CD8-positive, alpha-beta memory T cell (primary cell): ENCODE measurements around the gene CLCN7. TPM values are rescaled to one million over a fixed set of nuclear protein-coding genes. Genes with fewer than 3 reads are reported as not detected.
A peak's percentile ranks its signal among the peaks of the same experiment; 100 is the strongest.

Experiments used
- CTCF ChIA-PET: fragments of 350-600 bp; sonication (Branson Sonifier 250); formaldehyde crosslinking; loops from one replicate; lab custom pipeline; 2021; ENCODE audit warnings: antibody characterized with exemption; lab: Charles Lee
- POLR2A ChIA-PET: fragments of 350-600 bp; sonication (Branson Sonifier 250); formaldehyde crosslinking; loops from one replicate; lab custom pipeline; 2021; ENCODE audit warnings: antibody characterized with exemption; lab: Charles Lee
- DNase-seq, 5 donors: peaks; one replicate each; pipeline versions ENCODE4 v3.0.0 to v3.0.0-alpha.2; 2020 to 2022; ENCODE audit warnings: mixed read lengths in 1 of 5
- H3K27ac ChIP-seq: one replicate; pipeline ENCODE4 v1.7.0; 2013; ENCODE audit warnings: low read depth, mild to moderate bottlenecking, low read length, moderate library complexity
- H3K27me3 ChIP-seq: 2 replicates; pipeline ENCODE4 v1.7.0; 2013; ENCODE audit warnings: low read length, mild to moderate bottlenecking; ENCODE audit not compliant: insufficient read depth, poor library complexity, severe bottlenecking
- H3K36me3 ChIP-seq: 2 replicates; pipeline ENCODE4 v1.7.0; 2013; ENCODE audit warnings: mild to moderate bottlenecking, low read length, moderate library complexity; ENCODE audit not compliant: insufficient read depth
- H3K4me1 ChIP-seq: 2 replicates; pipeline ENCODE4 v1.7.0; 2013; ENCODE audit warnings: mild to moderate bottlenecking, low read length, moderate library complexity; ENCODE audit not compliant: insufficient read depth
- H3K4me3 ChIP-seq: 2 replicates; pipeline ENCODE4 v1.7.0; 2013; ENCODE audit warnings: mild to moderate bottlenecking, low read length
- H3K9me3 ChIP-seq: 2 replicates; pipeline ENCODE4 v1.7.0; 2013; ENCODE audit warnings: mild to moderate bottlenecking, low read length
- H3K27ac Mint-ChIP-seq, 8 donors: one replicate each; pipeline ENCODE4 v1.8.0; 2020 to 2021; ENCODE audit warnings: mixed read lengths in 8 of 8, mild to moderate bottlenecking in 6 of 8, inconsistent platforms in 3 of 8, moderate library complexity in 3 of 8
- H3K27me3 Mint-ChIP-seq, 2 donors: one replicate each; pipeline ENCODE4 v1.8.0; 2020 to 2021; ENCODE audit warnings: mixed read lengths in 2 of 2, mild to moderate bottlenecking in 1 of 2, moderate library complexity in 1 of 2
- H3K36me3 Mint-ChIP-seq, 3 donors: one replicate each; pipeline ENCODE4 v1.8.0; 2020 to 2021; ENCODE audit warnings: mixed read lengths in 3 of 3, inconsistent platforms in 1 of 3, mild to moderate bottlenecking in 1 of 3
- H3K4me1 Mint-ChIP-seq, 3 donors: one replicate each; pipeline ENCODE4 v1.8.0; 2020 to 2021; ENCODE audit warnings: mixed read lengths in 3 of 3, inconsistent platforms in 1 of 3, mild to moderate bottlenecking in 1 of 3
- H3K4me3 Mint-ChIP-seq, 7 donors: one replicate each; pipeline ENCODE4 v1.8.0; 2020 to 2021; ENCODE audit warnings: mixed read lengths in 7 of 7, mild to moderate bottlenecking in 6 of 7, moderate library complexity in 4 of 7, inconsistent platforms in 2 of 7
- H3K9me3 Mint-ChIP-seq, 5 donors: one replicate each; pipeline ENCODE4 v1.8.0; 2020 to 2022; ENCODE audit warnings: mixed read lengths in 5 of 5, mild to moderate bottlenecking in 3 of 5, moderate library complexity in 2 of 5, inconsistent platforms in 1 of 5
- polyA plus RNA-seq: library from polyadenylated mRNA; unstranded; fragments of 300-500 nt; fragmentation: Illumina TruSeq; gene quantifications from one replicate; pipeline ENCODE4 v1.2.3, GENCODE V29; 2021
- total RNA-seq, 2 experiments: library from RNA; stranded (reverse); gene quantifications; one replicate each; pipeline ENCODE4 v1.2.3, GENCODE V29; 2021

Gene CLCN7
- total and polyA plus RNA-seq, 3 experiments from 2014 or later: 29.3 to 59.1 (median 52.8) TPM

GRCh38 chr16:1452530-1452929 is 22.3 kb downstream of the CLCN7 start:
- Mint-ChIP-seq H3K27ac (no peak overlapping the region), H3K9me3 (no peaks in the 10 kb centered on the region), H3K27me3 (no peaks in the 10 kb centered on the region), H3K36me3 (peaks cover 0 to 68% (median 0%) of the 10 kb centered on the region in 3 donors), H3K4me3 (no peak overlapping the region), H3K4me1 (peaks cover 0 to 8% (median 5%) of the 10 kb centered on the region in 3 donors)
- Histone ChIP-seq H3K4me3 (no peak overlapping the region), H3K9me3 (no peaks in the 10 kb centered on the region), H3K36me3 (no peaks in the 10 kb centered on the region), H3K27ac (no peak overlapping the region), H3K4me1 (no peaks in the 10 kb centered on the region), H3K27me3 (no peaks in the 10 kb centered on the region)
- ChIA-PET CTCF (no interaction called here), POLR2A (no interaction called here)
- DNase-seq: no peak

- no peak overlapping the region for H3K4me3 ChIP-seq
- peaks cover 0 to 8% (median 5%) of the 10 kb centered on the region in 3 donors for H3K4me1 Mint-ChIP-seq
- no peaks in the 10 kb centered on the region for H3K4me1 ChIP-seq
- no peaks in the 10 kb centered on the region for H3K27me3 ChIP-seq
- no peaks in the 10 kb centered on the region for H3K27me3 Mint-ChIP-seq
- H3K36me3 Mint-ChIP-seq: peaks cover 0 to 68% (median 0%) of the 10 kb centered on the region in 3 donors
- H3K9me3 Mint-ChIP-seq: no peaks in the 10 kb centered on the region
- no peaks in the 10 kb centered on the region for H3K9me3 ChIP-seq
- DNase-seq: no peak
- ChIA-PET POLR2A (no interaction called here), CTCF (no interaction called here)
- H3K27ac ChIP-seq: no peak overlapping the region
- no peak overlapping the region for H3K4me3 Mint-ChIP-seq
- peak overlapping the region in 2 of 8 donors; percentile 78 to 92 for H3K27ac Mint-ChIP-seq
- no peaks in the 10 kb centered on the region for H3K36me3 ChIP-seq
Measured at GRCh38 chr16:1451702-1452392, 23.0 kb downstream of the CLCN7 start.

DNA sequence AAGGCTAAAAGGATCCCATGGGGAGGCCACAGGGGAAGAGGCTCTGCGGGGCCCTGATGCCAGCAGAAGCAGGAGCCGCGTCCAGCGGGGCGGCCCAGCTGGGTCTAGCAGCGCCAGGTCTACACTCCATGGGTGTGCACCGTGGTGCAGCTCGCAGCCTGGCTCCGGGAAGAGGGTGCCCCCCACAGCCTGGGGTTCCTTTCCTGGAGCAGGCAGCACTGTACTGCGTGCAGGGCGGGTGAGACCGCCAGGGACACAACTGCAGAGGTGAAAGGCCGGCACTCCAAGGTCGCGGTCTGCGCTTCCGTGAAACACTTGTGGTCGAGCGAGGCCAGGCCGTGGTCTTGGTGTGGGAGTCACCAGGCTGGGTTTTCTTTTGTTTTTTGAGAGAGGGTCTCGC is 24.0 kb downstream of the CLCN7 start:
- CTCF ChIA-PET: no interaction called here
- Histone ChIP-seq H3K27me3 (no peaks in the 10 kb centered on the region), H3K4me1 (no peaks in the 10 kb centered on the region), H3K9me3 (no peaks in the 10 kb centered on the region), H3K36me3 (no peaks in the 10 kb centered on the region), H3K27ac (no peak overlapping the region), H3K4me3 (no peak overlapping the region)
- no peak overlapping the region for H3K4me3 Mint-ChIP-seq
- no peak overlapping the region for H3K27ac Mint-ChIP-seq
- peaks cover 0 to 8% (median 5%) of the 10 kb centered on the region in 3 donors for H3K4me1 Mint-ChIP-seq
- no peak for DNase-seq
- H3K27me3 Mint-ChIP-seq: no peaks in the 10 kb centered on the region
- peaks cover 0 to 67% (median 0%) of the 10 kb centered on the region in 3 donors for H3K36me3 Mint-ChIP-seq
- POLR2A ChIA-PET: no interaction called here
- H3K9me3 Mint-ChIP-seq: no peaks in the 10 kb centered on the region

GRCh38 chr16:1450218-1450617 is 24.6 kb downstream of the CLCN7 start:
- peak overlapping the region in 1 of 8 donors; percentile 75 for H3K27ac Mint-ChIP-seq
- H3K9me3 ChIP-seq: no peaks in the 10 kb centered on the region
- peaks cover 0 to 62% (median 0%) of the 10 kb centered on the region in 3 donors for H3K36me3 Mint-ChIP-seq
- H3K27ac ChIP-seq: no peak overlapping the region
- ChIA-PET CTCF (no interaction called here), POLR2A (no interaction called here)
- H3K36me3 ChIP-seq: no peaks in the 10 kb centered on the region
- no peak overlapping the region for H3K4me3 ChIP-seq
- H3K4me1 ChIP-seq: no peaks in the 10 kb centered on the region
- no peaks in the 10 kb centered on the region for H3K27me3 ChIP-seq
- no peaks in the 10 kb centered on the region for H3K27me3 Mint-ChIP-seq
- DNase-seq: no peak
- H3K9me3 Mint-ChIP-seq: no peaks in the 10 kb centered on the region
- no peak overlapping the region for H3K4me3 Mint-ChIP-seq
- H3K4me1 Mint-ChIP-seq: peaks cover 0 to 8% (median 5%) of the 10 kb centered on the region in 3 donors

- no peaks in the 10 kb centered on the region for H3K27me3 Mint-ChIP-seq
Measured at GRCh38 chr16:1449201-1449788, 25.5 kb downstream of the CLCN7 start.

DNA sequence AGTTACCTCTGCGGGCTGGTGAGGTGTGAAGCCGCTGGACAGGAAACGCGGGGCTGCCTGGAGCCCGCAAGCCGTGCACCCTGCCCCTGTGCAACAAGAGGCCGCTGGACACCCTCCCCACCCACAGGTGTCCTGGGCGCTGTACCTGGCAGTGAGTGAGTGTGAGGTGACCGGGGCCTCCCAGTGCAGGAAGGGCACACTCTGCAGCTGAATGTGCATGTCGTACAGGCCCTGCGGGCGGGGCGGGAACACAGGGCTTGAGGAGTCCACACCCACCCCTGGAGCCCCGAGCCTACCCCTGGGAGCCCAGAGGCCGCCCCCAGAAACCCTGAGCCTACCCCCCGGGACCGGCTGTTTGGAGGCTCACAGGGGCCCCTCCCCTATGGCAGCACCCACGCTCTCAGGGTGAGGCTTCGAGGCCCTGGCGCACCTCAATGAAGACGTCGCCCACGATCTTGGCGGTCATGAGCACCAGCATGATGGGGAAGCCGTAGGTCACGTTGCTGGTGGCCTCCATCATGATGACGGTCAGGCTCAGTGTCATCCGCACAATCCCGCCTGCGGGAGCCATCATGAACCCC is 26.2 kb downstream of the CLCN7 start:
- H3K9me3 Mint-ChIP-seq: no peaks in the 10 kb centered on the region
- no peak overlapping the region for H3K27ac ChIP-seq
- no peaks in the 10 kb centered on the region for H3K9me3 ChIP-seq
- H3K4me1 ChIP-seq: no peaks in the 10 kb centered on the region
- POLR2A ChIA-PET: no interaction called here
- no peaks in the 10 kb centered on the region for H3K36me3 ChIP-seq
- peaks cover 0 to 2% (median under 1%) of the 10 kb centered on the region in 3 donors for H3K4me1 Mint-ChIP-seq
- H3K27me3 ChIP-seq: no peaks in the 10 kb centered on the region
- no peak overlapping the region for H3K4me3 Mint-ChIP-seq
- H3K27me3 Mint-ChIP-seq: no peaks in the 10 kb centered on the region
- DNase-seq: no peak
- CTCF ChIA-PET: no interaction called here
- no peak overlapping the region for H3K27ac Mint-ChIP-seq
- no peak overlapping the region for H3K4me3 ChIP-seq
- H3K36me3 Mint-ChIP-seq: peaks cover 0 to 49% (median 0%) of the 10 kb centered on the region in 3 donors

More at GRCh38 chr16:1449201-1449788, 25.5 kb downstream of the CLCN7 start:
- POLR2A ChIA-PET: no interaction called here
- no peak overlapping the region for H3K4me3 Mint-ChIP-seq
- Histone ChIP-seq H3K4me1 (no peaks in the 10 kb centered on the region), H3K4me3 (no peak overlapping the region), H3K27ac (no peak overlapping the region), H3K9me3 (no peaks in the 10 kb centered on the region), H3K27me3 (no peaks in the 10 kb centered on the region), H3K36me3 (no peaks in the 10 kb centered on the region)
- H3K36me3 Mint-ChIP-seq: peaks cover 0 to 55% (median 0%) of the 10 kb centered on the region in 3 donors
- H3K9me3 Mint-ChIP-seq: no peaks in the 10 kb centered on the region
- H3K4me1 Mint-ChIP-seq: peaks cover 0 to 8% (median 4%) of the 10 kb centered on the region in 3 donors
- H3K27ac Mint-ChIP-seq: no peak overlapping the region
- no peak for DNase-seq
- CTCF ChIA-PET: no interaction called here

DNA sequence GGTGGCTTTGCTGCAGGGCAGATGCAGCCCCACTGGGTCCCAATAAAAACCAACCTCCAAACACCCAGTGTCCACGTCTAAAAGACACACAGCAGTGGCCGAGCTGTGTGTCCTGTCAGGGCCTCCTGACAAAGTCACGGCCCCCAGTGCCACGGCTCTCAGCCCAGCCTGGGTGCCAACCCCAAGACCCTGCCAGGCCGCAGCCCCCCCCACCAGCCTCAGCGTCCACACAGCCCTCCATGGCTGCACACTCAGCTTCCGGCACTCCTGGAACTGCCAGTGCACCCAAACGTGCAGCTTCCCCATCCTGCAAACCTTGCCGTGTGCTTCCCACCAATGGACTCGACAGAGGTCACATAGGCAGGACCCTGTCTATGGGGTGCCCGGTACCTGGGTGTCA is 26.9 kb downstream of the CLCN7 start:
- no peak overlapping the region for H3K4me3 Mint-ChIP-seq
- H3K9me3 ChIP-seq: no peaks in the 10 kb centered on the region
- POLR2A ChIA-PET: no interaction called here

More for the DNA sequence above, 26.9 kb downstream of the CLCN7 start:
- Mint-ChIP-seq H3K36me3 (peaks cover 0 to 42% (median 0%) of the 10 kb centered on the region in 3 donors), H3K27me3 (no peaks in the 10 kb centered on the region), H3K9me3 (no peaks in the 10 kb centered on the region), H3K27ac (no peak overlapping the region), H3K4me1 (no peaks in the 10 kb centered on the region)
- no peaks in the 10 kb centered on the region for H3K4me1 ChIP-seq
- CTCF ChIA-PET: no interaction called here
- no peak overlapping the region for H3K27ac ChIP-seq
- no peak for DNase-seq
- no peaks in the 10 kb centered on the region for H3K27me3 ChIP-seq
- H3K36me3 ChIP-seq: no peaks in the 10 kb centered on the region
- H3K4me3 ChIP-seq: no peak overlapping the region
